SK-N-SH (cell line): Measurements from ENCODE around the gene DCDC1.

Source experiments
- EP300 ChIP-seq, 2 experiments: IDR thresholded peaks; 2 replicates each; pipeline versions ENCODE4 v1.4.0 to v1.6.1; 2012; ENCODE audit warnings: borderline replicate concordance in 1 of 2, low read depth in 1 of 2, low read length in 1 of 2
- EZH2phosphoT487 ChIP-seq: fragments of 200-600 bp; sonication (generic); IDR thresholded peaks from 2 replicates; pipeline ENCODE4 v1.6.1; 2017; ENCODE audit warnings: low read depth, mixed run types, mild to moderate bottlenecking, antibody characterized with exemption, moderate library complexity, borderline replicate concordance
- GABPA ChIP-seq: IDR thresholded peaks from 2 replicates; pipeline ENCODE4 v1.4.0; 2012; ENCODE audit warnings: low read depth, mild to moderate bottlenecking
- JUND ChIP-seq: IDR thresholded peaks from 2 replicates; pipeline ENCODE4 v1.4.0; 2012
- POLR2AphosphoS5 ChIP-seq: IDR thresholded peaks from 2 replicates; pipeline ENCODE4 v1.6.1; 2012; ENCODE audit warnings: low read depth, low read length
- RFX5 ChIP-seq: IDR thresholded peaks from 2 replicates; pipeline ENCODE4 v1.6.1; 2012; ENCODE audit warnings: mild to moderate bottlenecking, improper control_type of control experiment, low read length
- TAF1 ChIP-seq: IDR thresholded peaks from 2 replicates; pipeline ENCODE4 v1.6.1; 2012; ENCODE audit warnings: low read depth, mild to moderate bottlenecking, low read length, moderate library complexity, borderline replicate concordance
- TF ChIP-seq, protein P1 (sequence below): fragments of 200-600 bp; sonication (generic); IDR thresholded peaks from 2 replicates; pipeline ENCODE4 v1.6.1; 2017; ENCODE audit warnings: antibody characterized with exemption, mild to moderate bottlenecking, moderate library complexity
- TF ChIP-seq, protein P2 (sequence below): IDR thresholded peaks from 2 replicates; pipeline ENCODE4 v1.4.0; 2012; ENCODE audit warnings: low read depth

DNA sequence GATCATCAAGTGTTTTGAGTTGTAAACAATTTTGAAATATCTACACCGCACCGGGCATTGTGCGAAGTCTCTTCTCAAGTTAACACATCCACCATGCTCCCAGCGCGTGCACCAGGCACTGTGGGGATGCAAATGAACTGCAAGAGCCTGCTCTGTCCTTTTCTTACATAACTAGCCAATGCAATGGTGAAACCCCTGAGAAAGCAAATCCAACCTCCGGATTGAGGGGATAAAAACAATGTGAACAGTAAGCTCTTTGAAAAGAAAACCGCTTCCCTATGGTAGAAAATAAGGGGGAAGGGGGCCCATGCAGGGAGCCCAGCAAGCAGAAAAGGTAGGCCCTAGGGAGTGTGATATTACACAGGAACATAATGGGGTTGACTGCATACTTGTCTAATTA, 508.5 kb downstream of the DCDC1 start:
- TF ChIP-seq, protein P1, sequence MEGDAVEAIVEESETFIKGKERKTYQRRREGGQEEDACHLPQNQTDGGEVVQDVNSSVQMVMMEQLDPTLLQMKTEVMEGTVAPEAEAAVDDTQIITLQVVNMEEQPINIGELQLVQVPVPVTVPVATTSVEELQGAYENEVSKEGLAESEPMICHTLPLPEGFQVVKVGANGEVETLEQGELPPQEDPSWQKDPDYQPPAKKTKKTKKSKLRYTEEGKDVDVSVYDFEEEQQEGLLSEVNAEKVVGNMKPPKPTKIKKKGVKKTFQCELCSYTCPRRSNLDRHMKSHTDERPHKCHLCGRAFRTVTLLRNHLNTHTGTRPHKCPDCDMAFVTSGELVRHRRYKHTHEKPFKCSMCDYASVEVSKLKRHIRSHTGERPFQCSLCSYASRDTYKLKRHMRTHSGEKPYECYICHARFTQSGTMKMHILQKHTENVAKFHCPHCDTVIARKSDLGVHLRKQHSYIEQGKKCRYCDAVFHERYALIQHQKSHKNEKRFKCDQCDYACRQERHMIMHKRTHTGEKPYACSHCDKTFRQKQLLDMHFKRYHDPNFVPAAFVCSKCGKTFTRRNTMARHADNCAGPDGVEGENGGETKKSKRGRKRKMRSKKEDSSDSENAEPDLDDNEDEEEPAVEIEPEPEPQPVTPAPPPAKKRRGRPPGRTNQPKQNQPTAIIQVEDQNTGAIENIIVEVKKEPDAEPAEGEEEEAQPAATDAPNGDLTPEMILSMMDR, result no peak
- TF ChIP-seq EZH2phosphoT487, result no peak
- no peak for TF ChIP-seq POLR2AphosphoS5
- TF ChIP-seq, protein P2, sequence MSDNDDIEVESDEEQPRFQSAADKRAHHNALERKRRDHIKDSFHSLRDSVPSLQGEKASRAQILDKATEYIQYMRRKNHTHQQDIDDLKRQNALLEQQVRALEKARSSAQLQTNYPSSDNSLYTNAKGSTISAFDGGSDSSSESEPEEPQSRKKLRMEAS, result no peak
- no peak for TF ChIP-seq EP300 (IDR thresholded peaks at IDR 0.05; ENCODE audit: borderline replicate concordance in 1 of 2, low read depth in 1 of 2, low read length in 1 of 2)
- no peak for TF ChIP-seq JUND
- TF ChIP-seq RFX5, result no peak
- no peak for TF ChIP-seq GABPA
- TF ChIP-seq TAF1, result no peak
